Measurements from ENCODE around the gene UNCX. TPM values are rescaled to one million over a fixed set of nuclear protein-coding genes. Genes with fewer than 3 reads are reported as not detected.
"Not testable (repeated sequence)": the region's sequence is repeated elsewhere in the genome, so short reads cannot be mapped to it uniquely, and the experiment has no call there.

Gene UNCX
- total RNA-seq, 1 experiment from 2014 or later = not detected

GRCh38 chr7:1262441-1262840 is 29.8 kb downstream of the UNCX start:
- Histone ChIP-seq H3K4me3 (ENCODE audit: insufficient read depth, low read depth, low read length) (no peak overlapping the region), H3K27me3 (ENCODE audit: control insufficient read depth, insufficient read depth, low read length) (no peaks in the 10 kb centered on the region), H3K36me3 (replicated peaks; ENCODE audit: control insufficient read depth, insufficient read depth, low read length) (no peaks in the 10 kb centered on the region)
- DNase-seq = no peak

GRCh38 chr7:1263391-1263951 is 30.8 kb downstream of the UNCX start:
- H3K27me3 ChIP-seq (ENCODE audit: control insufficient read depth, insufficient read depth, low read length) = no peaks in the 10 kb centered on the region
- no peak overlapping the region for H3K4me3 ChIP-seq (ENCODE audit: insufficient read depth, low read depth, low read length)
- DNase-seq = no peak
- H3K36me3 ChIP-seq (replicated peaks; ENCODE audit: control insufficient read depth, insufficient read depth, low read length) = no peaks in the 10 kb centered on the region

- Histone ChIP-seq H3K36me3 (replicated peaks; ENCODE audit: control insufficient read depth, insufficient read depth, low read length) (no peaks in the 10 kb centered on the region), H3K27me3 (ENCODE audit: control insufficient read depth, insufficient read depth, low read length) (no peaks in the 10 kb centered on the region), H3K4me3 (ENCODE audit: insufficient read depth, low read depth, low read length) (no peak overlapping the region)
- DNase-seq = no peak
Measured at GRCh38 chr7:1264345-1265280, 31.9 kb downstream of the UNCX start.

- H3K36me3 ChIP-seq (replicated peaks; ENCODE audit: control insufficient read depth, insufficient read depth, low read length) = no peaks in the 10 kb centered on the region
- no peak overlapping the region for H3K4me3 ChIP-seq (ENCODE audit: insufficient read depth, low read depth, low read length)
- H3K27me3 ChIP-seq (ENCODE audit: control insufficient read depth, insufficient read depth, low read length) = no peaks in the 10 kb centered on the region
- no peak for DNase-seq
Measured at GRCh38 chr7:1267016-1267900, 34.6 kb downstream of the UNCX start.

- H3K4me3 ChIP-seq (ENCODE audit: insufficient read depth, low read depth, low read length) = no peak overlapping the region
- DNase-seq = no peak
- H3K36me3 ChIP-seq (replicated peaks; ENCODE audit: control insufficient read depth, insufficient read depth, low read length) = no peaks in the 10 kb centered on the region
- no peaks in the 10 kb centered on the region for H3K27me3 ChIP-seq (ENCODE audit: control insufficient read depth, insufficient read depth, low read length)
Measured at GRCh38 chr7:1268076-1268815, 35.6 kb downstream of the UNCX start.

GRCh38 chr7:1268866-1269265 is 36.2 kb downstream of the UNCX start:
- DNase-seq = no peak
- Histone ChIP-seq H3K36me3 (replicated peaks; ENCODE audit: control insufficient read depth, insufficient read depth, low read length) (no peaks in the 10 kb centered on the region), H3K27me3 (ENCODE audit: control insufficient read depth, insufficient read depth, low read length) (no peaks in the 10 kb centered on the region), H3K4me3 (ENCODE audit: insufficient read depth, low read depth, low read length) (no peak overlapping the region)

GRCh38 chr7:1269336-1269890 is 36.7 kb downstream of the UNCX start:
- Histone ChIP-seq H3K27me3 (ENCODE audit: control insufficient read depth, insufficient read depth, low read length) (no peaks in the 10 kb centered on the region), H3K4me3 (ENCODE audit: insufficient read depth, low read depth, low read length) (no peak overlapping the region), H3K36me3 (replicated peaks; ENCODE audit: control insufficient read depth, insufficient read depth, low read length) (no peaks in the 10 kb centered on the region)
- no peak for DNase-seq

GRCh38 chr7:1270181-1270580 is 37.5 kb downstream of the UNCX start:
- H3K36me3 ChIP-seq (replicated peaks; ENCODE audit: control insufficient read depth, insufficient read depth, low read length) = no peaks in the 10 kb centered on the region
- H3K4me3 ChIP-seq (ENCODE audit: insufficient read depth, low read depth, low read length) = no peak overlapping the region
- H3K27me3 ChIP-seq (ENCODE audit: control insufficient read depth, insufficient read depth, low read length) = no peaks in the 10 kb centered on the region
- DNase-seq = no peak

- no peaks in the 10 kb centered on the region for H3K36me3 ChIP-seq (replicated peaks; ENCODE audit: control insufficient read depth, insufficient read depth, low read length)
- no peak for DNase-seq
- no peak overlapping the region for H3K4me3 ChIP-seq (ENCODE audit: insufficient read depth, low read depth, low read length)
- H3K27me3 ChIP-seq (ENCODE audit: control insufficient read depth, insufficient read depth, low read length) = no peaks in the 10 kb centered on the region
Measured at GRCh38 chr7:1271046-1271445, 38.4 kb downstream of the UNCX start.

- no peak overlapping the region for H3K4me3 ChIP-seq (ENCODE audit: insufficient read depth, low read depth, low read length)
- H3K27me3 ChIP-seq (ENCODE audit: control insufficient read depth, insufficient read depth, low read length) = no peaks in the 10 kb centered on the region
- no peaks in the 10 kb centered on the region for H3K36me3 ChIP-seq (replicated peaks; ENCODE audit: control insufficient read depth, insufficient read depth, low read length)
- DNase-seq = no peak
Measured at GRCh38 chr7:1271656-1272055, 39.0 kb downstream of the UNCX start.

GRCh38 chr7:1272136-1272535 is 39.5 kb downstream of the UNCX start:
- DNase-seq; H3K27me3 ChIP-seq (ENCODE audit: control insufficient read depth, insufficient read depth, low read length); H3K36me3 ChIP-seq (replicated peaks; ENCODE audit: control insufficient read depth, insufficient read depth, low read length); H3K4me3 ChIP-seq (ENCODE audit: insufficient read depth, low read depth, low read length): not testable (repeated sequence)

GRCh38 chr7:1274121-1274875 is 41.6 kb downstream of the UNCX start:
- no peaks in the 10 kb centered on the region for H3K27me3 ChIP-seq (ENCODE audit: control insufficient read depth, insufficient read depth, low read length)
- no peak for DNase-seq
- no peaks in the 10 kb centered on the region for H3K36me3 ChIP-seq (replicated peaks; ENCODE audit: control insufficient read depth, insufficient read depth, low read length)
- no peak overlapping the region for H3K4me3 ChIP-seq (ENCODE audit: insufficient read depth, low read depth, low read length)

GRCh38 chr7:1274876-1275375 is 42.3 kb downstream of the UNCX start:
- no peak overlapping the region for H3K4me3 ChIP-seq (ENCODE audit: insufficient read depth, low read depth, low read length)
- no peaks in the 10 kb centered on the region for H3K27me3 ChIP-seq (ENCODE audit: control insufficient read depth, insufficient read depth, low read length)
- DNase-seq = no peak
- H3K36me3 ChIP-seq (replicated peaks; ENCODE audit: control insufficient read depth, insufficient read depth, low read length) = no peaks in the 10 kb centered on the region

All from H7 (cell line).